Colonic mucosa (tissue), 4 donors: ENCODE measurements around the gene MED9. TPM values are rescaled to one million over a fixed set of nuclear protein-coding genes. Genes with fewer than 3 reads are reported as not detected.
A peak's percentile ranks its signal among the peaks of the same experiment; 100 is the strongest.

Experiments
- DNase-seq: peaks from one replicate; pipeline ENCODE4 v3.0.0-alpha.2; 2020
- H3K27ac ChIP-seq: fragments of 200-600 bp; one replicate; pipeline ENCODE4 v1.8.0; 2021
- H3K27me3 ChIP-seq: fragments of 200-600 bp; one replicate; pipeline ENCODE4 v1.8.0; 2021
- H3K36me3 ChIP-seq: fragments of 200-600 bp; one replicate; pipeline ENCODE4 v1.8.0; 2021
- H3K4me1 ChIP-seq: fragments of 200-600 bp; one replicate; pipeline ENCODE4 v1.8.0; 2021; ENCODE audit warnings: mild to moderate bottlenecking
- H3K4me3 ChIP-seq: fragments of 200-600 bp; one replicate; pipeline ENCODE4 v1.8.0; 2021
- H3K9ac ChIP-seq, 2 donors: one replicate each; pipeline ENCODE4 v1.7.0; 2013; ENCODE audit warnings: control low read depth in 2 of 2, low read depth in 2 of 2, low read length in 2 of 2
- H3K9me3 ChIP-seq: fragments of 200-600 bp; one replicate; pipeline ENCODE4 v1.8.0; 2021
- CTCF ChIP-seq: fragments of 200-600 bp; IDR thresholded peaks from one replicate; pipeline ENCODE4 v1.8.0; 2022; ENCODE audit warnings: antibody characterized with exemption, mild to moderate bottlenecking
- intact Hi-C: fragments of 100-400 bp; cut with DNase I; formaldehyde crosslinking; loops from one replicate; pipeline ENCODE4 v1.14.1; 2022
- total RNA-seq, 2 donors: library from RNA; stranded (reverse); fragmentation: NEBNext Ultra II Directional in 1 of 2; extraction: Animal tissue kit (Norgen Biotek cat#: 25700) in 1 of 2; gene quantifications; one replicate each; pipeline ENCODE4 v1.2.1, GENCODE V29; 2021
- donor health status: healthy.
- donor health status: DM: no; HTN: no; CAD: no.
- donor health status: DM: no; HTN: no; CAD: no.

Gene MED9
- total RNA-seq, 2 donors from 2014 or later, result 15.3 to 23.8 TPM

GRCh38 chr17:17443173-17443572 is 33.6 kb upstream of the MED9 start:
- TF ChIP-seq CTCF, result no peak
- Histone ChIP-seq H3K9me3 (no peaks in the 10 kb centered on the region), H3K27me3 (no peaks in the 10 kb centered on the region), H3K4me1 (no peaks in the 10 kb centered on the region), H3K27ac (no peak overlapping the region), H3K4me3 (no peak overlapping the region), H3K9ac (no peak overlapping the region), H3K36me3 (no peaks in the 10 kb centered on the region)
- DNase-seq, result no peak
- intact Hi-C loops, result no loop called here

DNA sequence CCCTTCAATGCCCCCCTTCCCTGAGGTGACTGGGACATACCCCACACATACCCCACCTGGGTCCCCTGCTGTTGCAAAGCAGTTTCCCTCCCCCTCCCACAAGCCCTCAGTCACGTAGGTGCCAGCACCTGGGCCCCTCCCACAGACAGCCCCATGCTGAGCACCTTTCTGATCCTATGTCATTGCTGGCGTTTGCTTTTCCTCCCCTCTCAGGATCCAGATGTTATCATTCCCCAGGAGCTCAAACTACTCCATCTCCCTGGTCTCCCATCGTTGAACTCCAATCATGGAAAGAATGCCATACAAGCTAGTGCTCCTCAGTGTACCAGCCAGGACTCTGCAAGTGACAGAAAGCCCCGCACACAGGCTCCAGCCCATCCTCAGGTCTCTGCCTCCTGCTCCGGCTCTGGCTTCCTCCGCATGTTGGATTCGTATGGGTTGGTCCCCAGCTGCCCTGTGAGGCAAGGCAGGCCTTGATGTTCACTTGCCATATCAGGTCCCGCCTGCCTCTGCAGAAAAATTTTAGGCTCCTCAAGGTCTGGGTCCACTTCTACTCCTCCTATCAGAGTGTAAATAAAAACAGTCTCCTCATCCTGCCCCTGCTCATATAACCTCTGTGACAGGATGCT is 31.4 kb upstream of the MED9 start:
- H3K36me3 ChIP-seq, result no peaks in the 10 kb centered on the region
- TF ChIP-seq CTCF, result no peak
- no peak for DNase-seq
- peak overlapping the region; percentile 29 for H3K27ac ChIP-seq
- H3K4me1 ChIP-seq, result no peaks in the 10 kb centered on the region
- no peak overlapping the region for H3K9ac ChIP-seq
- H3K27me3 ChIP-seq, result no peaks in the 10 kb centered on the region
- intact Hi-C loops, result no loop called here
- no peaks in the 10 kb centered on the region for H3K9me3 ChIP-seq
- no peak overlapping the region for H3K4me3 ChIP-seq

DNA sequence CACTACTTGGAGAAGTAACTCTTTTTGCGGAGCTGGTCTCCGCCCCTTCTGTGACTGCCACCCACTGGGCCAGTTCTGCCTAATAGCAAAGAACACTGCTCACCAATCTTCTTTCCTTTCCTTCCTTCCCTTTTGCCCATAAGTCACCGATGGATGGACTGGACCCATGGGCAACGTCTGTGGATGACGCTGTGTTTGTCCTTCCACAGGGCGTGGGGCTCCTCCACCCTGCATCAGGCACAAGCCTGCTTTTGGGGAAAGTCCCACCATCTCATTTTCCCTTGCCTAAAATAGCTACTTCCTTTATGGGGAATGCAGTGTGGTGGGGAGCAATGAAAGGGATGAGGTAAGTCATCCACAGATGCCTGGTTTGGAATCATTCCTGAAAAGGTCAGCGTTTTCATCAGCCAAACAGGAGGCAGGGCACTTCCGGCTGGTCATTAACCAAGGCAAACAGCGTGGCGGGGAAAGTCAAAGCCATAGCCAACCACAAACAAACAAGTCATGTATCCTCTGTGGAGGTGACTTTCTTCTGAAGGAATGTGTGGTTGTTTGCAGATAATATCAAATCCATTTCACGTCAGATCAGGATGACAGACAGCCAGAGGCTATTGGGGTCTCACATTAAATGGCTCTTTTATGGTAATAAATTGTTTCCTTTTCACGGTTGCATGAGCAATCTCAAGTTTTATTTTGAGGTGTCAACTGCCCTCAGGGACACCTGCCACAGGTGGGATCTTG is 30.7 kb upstream of the MED9 start:
- H3K27ac ChIP-seq, result peak overlapping the region; percentile 29
- H3K4me3 ChIP-seq, result no peak overlapping the region
- no peaks in the 10 kb centered on the region for H3K9me3 ChIP-seq
- H3K27me3 ChIP-seq, result no peaks in the 10 kb centered on the region
- no peak for TF ChIP-seq CTCF
- no peak overlapping the region for H3K9ac ChIP-seq
- H3K36me3 ChIP-seq, result no peaks in the 10 kb centered on the region
- intact Hi-C loops, result no loop called here
- H3K4me1 ChIP-seq, result no peaks in the 10 kb centered on the region
- DNase-seq, result peak; percentile 36

DNA sequence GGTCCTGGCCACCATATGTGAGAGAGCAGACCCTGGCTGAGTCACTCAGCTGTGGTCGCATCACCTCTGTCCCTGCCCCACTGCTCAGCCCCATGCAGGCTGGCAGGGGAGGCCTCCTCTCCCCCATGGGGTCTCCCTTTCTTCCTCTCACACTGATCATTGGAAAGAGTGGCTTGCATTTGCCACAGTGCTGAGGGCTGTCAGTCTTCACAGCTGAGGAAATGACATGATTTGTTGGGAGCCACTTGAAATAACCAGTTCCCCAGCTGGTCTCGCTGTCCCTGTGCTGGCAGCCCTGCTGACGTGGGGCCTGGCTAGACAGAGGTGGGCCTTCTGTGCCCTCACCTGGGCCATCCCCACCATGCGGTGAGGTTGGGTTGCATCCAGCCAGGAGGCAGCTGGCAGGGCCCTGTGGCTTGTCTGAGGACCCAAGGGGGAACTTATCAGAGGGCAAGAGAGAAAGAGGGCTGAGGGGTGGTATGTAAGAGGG is 30.1 kb upstream of the MED9 start:
- Histone ChIP-seq H3K36me3 (no peaks in the 10 kb centered on the region), H3K4me3 (no peak overlapping the region)

DNA sequence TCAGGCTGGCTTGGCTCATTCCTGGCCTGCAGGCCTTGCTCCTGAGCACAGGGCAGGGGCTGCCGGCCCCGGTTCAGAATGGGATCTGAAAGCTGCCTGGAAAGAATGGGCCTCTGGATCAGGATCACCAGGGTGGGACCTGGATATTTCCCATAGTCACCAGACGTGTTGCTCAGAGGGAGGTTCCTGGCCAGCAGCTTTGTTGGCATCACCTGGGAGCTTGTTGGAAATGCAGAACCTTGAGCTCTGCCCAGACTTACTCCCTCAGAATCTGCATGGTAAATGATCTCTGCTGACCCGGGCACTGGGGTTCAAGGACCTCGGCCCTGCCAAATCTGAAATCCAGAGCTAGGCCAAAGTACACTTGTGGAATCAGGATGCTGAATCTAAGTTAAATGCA is 29.5 kb upstream of the MED9 start:
- DNase-seq, result no peak
- Histone ChIP-seq H3K27ac (no peak overlapping the region), H3K27me3 (no peaks in the 10 kb centered on the region), H3K4me1 (no peaks in the 10 kb centered on the region), H3K36me3 (no peaks in the 10 kb centered on the region), H3K4me3 (no peak overlapping the region), H3K9me3 (no peaks in the 10 kb centered on the region), H3K9ac (no peak overlapping the region)
- intact Hi-C loops, result no loop called here
- no peak for TF ChIP-seq CTCF

More for the DNA sequence above, 30.1 kb upstream of the MED9 start:
- Histone ChIP-seq H3K9me3 (no peaks in the 10 kb centered on the region), H3K27ac (no peak overlapping the region), H3K27me3 (no peaks in the 10 kb centered on the region), H3K9ac (no peak overlapping the region), H3K4me1 (no peaks in the 10 kb centered on the region)
- TF ChIP-seq CTCF, result no peak
- intact Hi-C loops, result no loop called here
- no peak for DNase-seq
